Astrocyte of the spinal cord (primary cell): ENCODE results near the gene POFUT1.

Experiments used
- DNase-seq: peaks from one replicate; pipeline ENCODE4 v3.0.0; 2011; ENCODE audit warnings: low read depth, low spot score
- H3K4me3 ChIP-seq: 2 replicates; pipeline ENCODE4 v1.5.1; 2011; ENCODE audit warnings: low read depth, mild to moderate bottlenecking, low read length, moderate library complexity
- CTCF ChIP-seq: IDR thresholded peaks from 2 replicates; pipeline ENCODE4 v1.5.1; 2012; ENCODE audit warnings: low read depth, mild to moderate bottlenecking, low read length, inconsistent platforms
- in situ Hi-C: cut with HindIII; loops from 2 replicates; pipeline ENCODE4 v1.10.0; 2017; ENCODE audit warnings: low sequenced_read_pairs

Gene POFUT1

GRCh38 chr20:32207626-32208498 is at the start of gene POFUT1, which contains the start of gene PLAGL2:
TSS of gene POFUT1 (plus strand) at chr20:32207880. CDS start at chr20:32207942, 62 bp downstream.
TSS of gene PLAGL2 (minus strand) at chr20:32207743. CDS start at chr20:32202178, 5,565 bp downstream.
- H3K4me3 ChIP-seq = peak within 1 kb of the TSS; percentile 100
- in situ Hi-C loops = no loop called here
- peak; percentile 83 for DNase-seq
- TF ChIP-seq CTCF = no peak

GRCh38 chr20:32158351-32158750 is 49.3 kb upstream of the POFUT1 start:
- in situ Hi-C loops = no loop called here
- H3K4me3 ChIP-seq = no peak overlapping the region
- no peak for DNase-seq
- TF ChIP-seq CTCF = no peak

- H3K4me3 ChIP-seq = no peak overlapping the region
- in situ Hi-C loops = no loop called here
- TF ChIP-seq CTCF = no peak
- DNase-seq = no peak
Observed at GRCh38 chr20:32158943-32159660, 48.6 kb upstream of the POFUT1 start.

GRCh38 chr20:32159766-32160221 is 47.9 kb upstream of the POFUT1 start:
- TF ChIP-seq CTCF = no peak

GRCh38 chr20:32160341-32160740 is 47.3 kb upstream of the POFUT1 start:
- in situ Hi-C loops = no loop called here
- no peak for DNase-seq
- H3K4me3 ChIP-seq = no peak overlapping the region
- TF ChIP-seq CTCF = no peak

More at GRCh38 chr20:32159766-32160221, 47.9 kb upstream of the POFUT1 start:
- in situ Hi-C loops = no loop called here
- H3K4me3 ChIP-seq = no peak overlapping the region
- DNase-seq = no peak

GRCh38 chr20:32162351-32162750 is 45.3 kb upstream of the POFUT1 start:
- TF ChIP-seq CTCF = no peak
- in situ Hi-C loops = no loop called here
- DNase-seq = no peak
- H3K4me3 ChIP-seq = no peak overlapping the region
